ENCODE data around the gene TMPRSS15. TPM values are rescaled to one million over a fixed set of nuclear protein-coding genes. Genes with fewer than 3 reads are reported as not detected.

The TMPRSS15 gene
- total and polyA plus RNA-seq, 4 donors: not detected

GRCh38 chr21:18356801-18357200, 46.8 kb downstream of the TMPRSS15 start:
- H3K4me3 ChIP-seq (ENCODE audit: low read depth in 1 of 3, low read length in 3 of 3): no peak overlapping the region
- no peak overlapping the region for H3K27ac ChIP-seq (ENCODE audit: low read depth in 1 of 2, low read length in 2 of 2)
- TF ChIP-seq RXRA (IDR thresholded peaks at IDR 0.05) (no peak), HNF4G (IDR thresholded peaks at IDR 0.05) (no peak), FOXA2 (IDR thresholded peaks at IDR 0.05) (no peak), YY1 (IDR thresholded peaks at IDR 0.05) (no peak), REST (IDR thresholded peaks at IDR 0.05) (no peak), EGR1 (IDR thresholded peaks at IDR 0.05; ENCODE audit: low read depth in 2 of 2) (no peak), HNF4A (conservative IDR thresholded peaks at IDR 0.05) (no peak), CTCF (IDR thresholded peaks at IDR 0.05; ENCODE audit: low read depth, low read length, missing input control) (no peak), NR2F2 (IDR thresholded peaks at IDR 0.05) (no peak), MAX (IDR thresholded peaks at IDR 0.05) (no peak), ATF3 (IDR thresholded peaks at IDR 0.05) (no peak), ZBTB33 (IDR thresholded peaks at IDR 0.05) (no peak)
- H3K9me3 ChIP-seq (ENCODE audit: control insufficient read depth in 4 of 4, low read length in 3 of 4): no peaks in the 10 kb centered on the region
- H3K27me3 ChIP-seq (ENCODE audit: control insufficient read depth in 4 of 4, insufficient read depth in 4 of 4, low read length in 3 of 4): no peaks in the 10 kb centered on the region
- DNase-seq (ENCODE audit: low spot score): no peak
- 46% methylated on average over 2 of the region's 2 CpGs for WGBS
- no peak overlapping the region for H3K9ac ChIP-seq (ENCODE audit: low read depth in 1 of 2, low read length in 2 of 2)
- no peaks in the 10 kb centered on the region for H3K36me3 ChIP-seq (ENCODE audit: control insufficient read depth in 4 of 4, insufficient read depth in 3 of 4, low read depth in 1 of 4, low read length in 3 of 4)
- no peaks in the 10 kb centered on the region for H3K4me1 ChIP-seq (ENCODE audit: control insufficient read depth in 4 of 4, insufficient read depth in 4 of 4, low read length in 3 of 4)

- Histone ChIP-seq H3K27me3 (ENCODE audit: control insufficient read depth in 4 of 4, insufficient read depth in 4 of 4, low read length in 3 of 4) (no peaks in the 10 kb centered on the region), H3K36me3 (ENCODE audit: control insufficient read depth in 4 of 4, insufficient read depth in 3 of 4, low read depth in 1 of 4, low read length in 3 of 4) (no peaks in the 10 kb centered on the region), H3K27ac (ENCODE audit: low read depth in 1 of 2, low read length in 2 of 2) (no peak overlapping the region), H3K4me3 (ENCODE audit: low read depth in 1 of 3, low read length in 3 of 3) (no peak overlapping the region), H3K9ac (ENCODE audit: low read depth in 1 of 2, low read length in 2 of 2) (no peak overlapping the region), H3K4me1 (ENCODE audit: control insufficient read depth in 4 of 4, insufficient read depth in 4 of 4, low read length in 3 of 4) (no peaks in the 10 kb centered on the region), H3K9me3 (ENCODE audit: control insufficient read depth in 4 of 4, low read length in 3 of 4) (no peaks in the 10 kb centered on the region)
- no peak for DNase-seq (ENCODE audit: low spot score)
- TF ChIP-seq HNF4G (IDR thresholded peaks at IDR 0.05) (no peak), HNF4A (conservative IDR thresholded peaks at IDR 0.05) (no peak), FOXA2 (IDR thresholded peaks at IDR 0.05) (no peak), MAX (IDR thresholded peaks at IDR 0.05) (no peak), GABPA (IDR thresholded peaks at IDR 0.05 in 1 of 2, conservative IDR thresholded peaks at IDR 0.05 in 1 of 2) (no peak), REST (IDR thresholded peaks at IDR 0.05) (no peak), EGR1 (IDR thresholded peaks at IDR 0.05; ENCODE audit: low read depth in 2 of 2) (no peak), SP1 (IDR thresholded peaks at IDR 0.05) (no peak), FOXA1 (IDR thresholded peaks at IDR 0.05) (no peak)
- 73% methylated on average over 1 of the region's 1 CpG for WGBS
Observed at GRCh38 chr21:18354947-18355346, 48.6 kb downstream of the TMPRSS15 start.
